ENCODE data around the gene PPIL6.

PPIL6 gene

DNA sequence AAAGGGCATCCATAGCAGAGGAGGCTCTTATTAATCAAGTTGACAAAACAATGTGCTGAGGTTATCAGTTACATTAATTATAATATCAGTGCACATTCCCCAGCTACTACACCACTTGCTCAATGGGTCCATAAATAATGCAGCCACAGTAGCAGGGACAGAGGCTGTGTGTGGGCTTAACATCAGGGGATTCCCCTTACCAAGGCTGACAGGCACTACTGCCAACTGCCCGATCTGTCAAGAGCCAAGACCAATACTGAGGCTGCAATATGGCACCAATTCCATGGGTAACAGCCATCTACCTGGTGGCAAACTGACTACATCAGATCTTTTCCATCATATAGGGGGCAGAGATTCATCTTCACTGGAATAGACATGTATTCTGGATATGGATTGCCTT, 80.1 kb downstream of the PPIL6 start:
- no peak for DNase-seq (ENCODE audit: low read depth in 2 of 2)
- TF ChIP-seq, protein P1, sequence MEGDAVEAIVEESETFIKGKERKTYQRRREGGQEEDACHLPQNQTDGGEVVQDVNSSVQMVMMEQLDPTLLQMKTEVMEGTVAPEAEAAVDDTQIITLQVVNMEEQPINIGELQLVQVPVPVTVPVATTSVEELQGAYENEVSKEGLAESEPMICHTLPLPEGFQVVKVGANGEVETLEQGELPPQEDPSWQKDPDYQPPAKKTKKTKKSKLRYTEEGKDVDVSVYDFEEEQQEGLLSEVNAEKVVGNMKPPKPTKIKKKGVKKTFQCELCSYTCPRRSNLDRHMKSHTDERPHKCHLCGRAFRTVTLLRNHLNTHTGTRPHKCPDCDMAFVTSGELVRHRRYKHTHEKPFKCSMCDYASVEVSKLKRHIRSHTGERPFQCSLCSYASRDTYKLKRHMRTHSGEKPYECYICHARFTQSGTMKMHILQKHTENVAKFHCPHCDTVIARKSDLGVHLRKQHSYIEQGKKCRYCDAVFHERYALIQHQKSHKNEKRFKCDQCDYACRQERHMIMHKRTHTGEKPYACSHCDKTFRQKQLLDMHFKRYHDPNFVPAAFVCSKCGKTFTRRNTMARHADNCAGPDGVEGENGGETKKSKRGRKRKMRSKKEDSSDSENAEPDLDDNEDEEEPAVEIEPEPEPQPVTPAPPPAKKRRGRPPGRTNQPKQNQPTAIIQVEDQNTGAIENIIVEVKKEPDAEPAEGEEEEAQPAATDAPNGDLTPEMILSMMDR (IDR thresholded peaks at IDR 0.05; ENCODE audit: low read depth, low read length), result no peak
- H3K4me3 ChIP-seq (replicated peaks in 1 of 2; ENCODE audit: low read depth in 2 of 2, low read length in 2 of 2), result no peak overlapping the region

DNA sequence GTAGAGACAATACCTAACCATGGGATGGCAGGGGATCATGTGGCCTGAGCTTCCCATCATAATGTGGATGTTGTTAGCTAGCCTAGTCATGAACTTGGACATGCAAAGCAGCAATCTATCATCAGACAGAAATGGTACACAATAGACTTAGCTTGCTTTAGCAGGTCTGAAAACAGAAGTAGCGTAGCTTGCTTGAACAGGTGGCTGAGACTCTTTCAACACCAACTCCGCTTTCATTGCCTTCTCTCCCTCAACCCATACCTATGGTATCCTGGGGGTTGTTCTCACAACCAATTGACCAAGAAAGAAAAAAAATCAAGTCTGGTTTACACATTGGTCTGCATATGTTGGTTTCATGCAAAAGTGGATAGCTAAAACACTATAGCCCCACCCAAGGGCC, 81.2 kb downstream of the PPIL6 start:
- TF ChIP-seq, protein P1 (IDR thresholded peaks at IDR 0.05; ENCODE audit: low read depth, low read length), result no peak
- no peak overlapping the region for H3K4me3 ChIP-seq (replicated peaks in 1 of 2; ENCODE audit: low read depth in 2 of 2, low read length in 2 of 2)
- no peak for DNase-seq (ENCODE audit: low read depth in 2 of 2)

DNA sequence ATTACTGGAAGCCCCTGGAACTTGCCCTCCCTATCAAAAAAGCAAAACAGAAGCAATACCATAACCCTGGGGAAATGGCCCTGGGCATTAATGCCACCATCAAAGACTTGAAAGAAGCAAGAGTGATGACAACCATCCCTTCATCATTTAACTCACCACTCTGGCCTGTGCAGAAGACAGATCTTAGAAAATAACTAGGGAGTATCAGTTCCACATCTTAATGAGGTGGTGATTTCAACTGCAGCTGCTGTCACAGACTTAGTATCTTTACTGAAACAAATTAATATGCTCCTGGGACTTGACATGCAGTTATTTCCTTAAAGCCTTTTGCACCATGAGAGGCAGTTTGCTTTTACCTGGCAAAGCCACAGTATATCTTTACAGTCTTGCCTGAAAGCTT, 82.2 kb downstream of the PPIL6 start:
- TF ChIP-seq, protein P1 (IDR thresholded peaks at IDR 0.05; ENCODE audit: low read depth, low read length), result no peak
- no peak for DNase-seq (ENCODE audit: low read depth in 2 of 2)
- H3K4me3 ChIP-seq (replicated peaks in 1 of 2; ENCODE audit: low read depth in 2 of 2, low read length in 2 of 2), result no peak overlapping the region

DNA sequence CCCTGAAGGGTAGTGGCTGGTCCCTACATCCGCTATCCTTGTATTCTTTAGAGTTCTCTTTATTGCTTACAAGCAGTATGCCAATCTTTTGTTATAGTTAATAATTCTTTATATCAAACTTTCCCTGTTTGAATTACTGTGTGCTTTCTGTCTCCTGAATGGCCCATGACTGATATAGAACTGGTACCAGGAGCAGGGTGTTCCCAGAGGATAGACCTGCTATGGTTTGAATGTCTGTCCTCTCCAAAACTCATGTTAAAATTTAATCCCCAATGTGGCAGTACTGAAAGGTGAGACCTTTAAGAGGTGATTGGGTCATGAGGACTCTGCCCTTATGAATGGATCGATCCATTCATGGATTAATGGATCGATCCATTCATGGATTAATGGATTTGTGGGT, 84.2 kb downstream of the PPIL6 start:
- no peak for DNase-seq (ENCODE audit: low read depth in 2 of 2)
- H3K4me3 ChIP-seq (replicated peaks in 1 of 2; ENCODE audit: low read depth in 2 of 2, low read length in 2 of 2), result no peak overlapping the region
- TF ChIP-seq, protein P1 (IDR thresholded peaks at IDR 0.05; ENCODE audit: low read depth, low read length), result no peak

DNA sequence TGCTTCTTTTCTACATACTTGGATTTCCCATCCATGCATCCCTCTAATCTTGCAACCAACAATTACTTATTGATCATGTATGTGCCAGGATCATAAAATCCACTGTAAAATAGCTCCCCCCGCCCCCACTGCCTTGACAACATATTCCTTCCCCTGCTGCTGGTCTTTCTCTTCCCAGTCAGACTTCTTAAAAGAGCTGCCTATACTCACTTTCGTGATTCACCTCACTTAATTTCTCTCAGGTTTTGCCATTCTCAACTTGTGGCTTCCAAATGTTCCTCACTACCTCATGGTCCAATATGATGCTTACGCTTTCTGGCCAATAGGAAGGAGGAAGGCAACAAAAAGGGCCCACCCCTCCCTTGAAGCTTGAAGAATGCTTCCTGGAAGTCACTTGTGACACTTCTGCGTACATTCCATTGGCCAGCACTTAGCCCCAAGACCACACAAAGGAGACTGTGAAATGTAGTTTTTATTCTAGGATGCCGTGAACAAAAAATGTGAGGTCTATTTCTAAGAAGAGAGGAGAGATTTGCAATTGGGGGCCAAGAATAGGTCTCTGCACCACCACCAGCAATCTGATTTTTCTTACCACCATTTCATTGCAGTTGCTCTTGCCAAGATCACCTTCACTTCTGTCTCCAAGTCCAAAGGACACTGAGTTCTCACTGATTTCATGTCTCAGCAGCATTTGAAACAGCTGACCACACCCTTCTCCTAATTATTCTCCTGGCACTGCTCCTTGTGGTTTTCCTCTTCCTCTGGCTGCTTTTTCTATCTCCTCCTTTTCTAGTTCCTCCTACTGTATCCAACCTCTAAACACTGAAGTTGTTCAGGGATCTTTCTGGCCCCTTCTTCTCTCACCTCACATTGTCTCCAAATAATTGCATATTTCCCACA, 88.9 kb downstream of the PPIL6 start:
- no peak overlapping the region for H3K4me3 ChIP-seq (replicated peaks in 1 of 2; ENCODE audit: low read depth in 2 of 2, low read length in 2 of 2)
- TF ChIP-seq, protein P1 (IDR thresholded peaks at IDR 0.05; ENCODE audit: low read depth, low read length), result no peak
- peak; percentile 33 to 49 for DNase-seq (ENCODE audit: low read depth in 2 of 2)

DNA sequence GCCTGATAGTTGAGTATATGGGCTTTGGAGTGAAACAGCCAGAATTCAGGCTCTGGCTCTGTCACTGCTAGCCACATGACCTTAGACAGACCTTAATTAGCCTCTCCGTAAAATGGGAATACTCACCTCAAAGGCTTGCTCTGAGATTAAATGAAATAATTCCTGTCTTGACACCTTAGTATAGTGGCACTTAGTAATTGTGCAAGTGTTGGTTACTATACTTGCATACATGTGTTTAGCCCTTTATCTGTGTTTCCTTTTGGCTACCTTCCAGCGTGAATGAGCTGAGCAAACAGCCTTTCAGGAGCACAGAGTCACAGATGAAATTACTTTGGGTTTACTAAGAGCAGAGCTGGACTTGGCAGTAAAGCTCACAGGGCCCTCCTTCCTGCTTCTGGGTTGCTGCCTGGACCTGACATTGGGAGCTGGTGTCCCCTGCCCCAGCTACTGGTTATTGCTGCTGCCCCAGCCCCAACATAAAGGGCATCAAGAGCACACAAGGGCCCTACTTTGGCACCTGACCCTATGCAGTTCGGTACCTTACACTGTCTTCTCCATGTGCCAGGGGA, 90.9 kb downstream of the PPIL6 start:
- TF ChIP-seq, protein P1 (IDR thresholded peaks at IDR 0.05; ENCODE audit: low read depth, low read length), result no peak
- DNase-seq (ENCODE audit: low read depth in 2 of 2), result peak; percentile 85 to 95
- no peak overlapping the region for H3K4me3 ChIP-seq (replicated peaks in 1 of 2; ENCODE audit: low read depth in 2 of 2, low read length in 2 of 2)
